Smooth muscle cell (in vitro differentiated cells): ENCODE measurements around the gene SLC23A3. TPM values are rescaled to one million over a fixed set of nuclear protein-coding genes. Genes with fewer than 3 reads are reported as not detected.

Experiments used
- DNase-seq: peaks from one replicate; lab custom pipeline; 2025; ENCODE audit not compliant: unreplicated experiment; lab: John Stamatoyannopoulos, UW
- H2AFZ ChIP-seq: fragments of 200-600 bp; sonication (generic); 2 replicates; pipeline ENCODE4 v1.6.0; 2016; ENCODE audit warnings: antibody characterized with exemption, low read depth, mild to moderate bottlenecking
- H3F3A ChIP-seq: fragments of 200-600 bp; sonication (generic); 2 replicates; pipeline ENCODE4 v1.6.0; 2017; ENCODE audit warnings: antibody characterized with exemption, low read depth
- H3K27ac ChIP-seq: fragments of 200-600 bp; sonication (generic); 2 replicates; pipeline ENCODE4 v1.5.1; 2016; ENCODE audit warnings: low read depth, mild to moderate bottlenecking
- H3K27me3 ChIP-seq: fragments of 200-600 bp; sonication (generic); 2 replicates; pipeline ENCODE4 v1.6.1; 2016; ENCODE audit warnings: low read depth, mild to moderate bottlenecking
- H3K36me3 ChIP-seq: fragments of 200-600 bp; sonication (generic); 2 replicates; pipeline ENCODE4 v1.5.1; 2016; ENCODE audit warnings: low read depth
- H3K4me1 ChIP-seq: fragments of 200-600 bp; sonication (generic); 2 replicates; pipeline ENCODE4 v1.5.1; 2016; ENCODE audit warnings: low read depth
- H3K4me2 ChIP-seq: fragments of 200-600 bp; sonication (generic); 2 replicates; pipeline ENCODE4 v1.6.0; 2016; ENCODE audit warnings: mild to moderate bottlenecking
- H3K4me3 ChIP-seq: fragments of 200-600 bp; sonication (generic); 2 replicates; pipeline ENCODE4 v1.5.1; 2016; ENCODE audit warnings: mild to moderate bottlenecking
- H3K79me2 ChIP-seq: fragments of 200-600 bp; sonication (generic); 2 replicates; pipeline ENCODE4 v1.6.0; 2016; ENCODE audit warnings: low read depth, mild to moderate bottlenecking
- H3K9ac ChIP-seq: fragments of 200-600 bp; sonication (generic); 2 replicates; pipeline ENCODE4 v1.6.0; 2016; ENCODE audit warnings: low read depth
- H3K9me3 ChIP-seq: fragments of 200-600 bp; sonication (generic); replicated peaks from 2 replicates; pipeline ENCODE4 v1.5.1; 2016; ENCODE audit warnings: low read depth
- H4K20me1 ChIP-seq: fragments of 200-600 bp; sonication (generic); 2 replicates; pipeline ENCODE4 v1.6.0; 2016; ENCODE audit warnings: low read depth
- CTCF ChIP-seq: fragments of 200-600 bp; sonication (generic); IDR thresholded peaks from 2 replicates; pipeline ENCODE4 v1.5.1; 2017; ENCODE audit warnings: borderline replicate concordance, mild to moderate bottlenecking, antibody characterized with exemption; ENCODE audit not compliant: insufficient read depth, poor library complexity, severe bottlenecking
- WGBS: methylation state at CpG from one replicate; pipeline ENCODE4 v1.1.7; 2016; ENCODE audit warnings: low lambda C conversion rate; 5-methylcytosine and 5-hydroxymethylcytosine counted together
- polyA plus RNA-seq: library from polyadenylated mRNA; unstranded; fragments of >200 nt; fragmentation: Nextera tagmentation; extraction: Ambion mirVana; gene quantifications from 2 replicates; pipeline ENCODE4 v1.2.1, GENCODE V29; 2016
- total RNA-seq: library from RNA; depleted of rRNA; stranded (reverse); fragments of >200 nt; gene quantifications from 2 replicates; pipeline ENCODE4 v1.2.3, GENCODE V29; 2014

SLC23A3 gene
- total and polyA plus RNA-seq, 2 experiments from 2014 or later = not detected

- Histone ChIP-seq H3K4me1 (no peaks in the 10 kb centered on the region), H3K27ac (no peak overlapping the region)
Observed at GRCh38 chr2:219112651-219113338, 57.0 kb downstream of the SLC23A3 start.

DNA sequence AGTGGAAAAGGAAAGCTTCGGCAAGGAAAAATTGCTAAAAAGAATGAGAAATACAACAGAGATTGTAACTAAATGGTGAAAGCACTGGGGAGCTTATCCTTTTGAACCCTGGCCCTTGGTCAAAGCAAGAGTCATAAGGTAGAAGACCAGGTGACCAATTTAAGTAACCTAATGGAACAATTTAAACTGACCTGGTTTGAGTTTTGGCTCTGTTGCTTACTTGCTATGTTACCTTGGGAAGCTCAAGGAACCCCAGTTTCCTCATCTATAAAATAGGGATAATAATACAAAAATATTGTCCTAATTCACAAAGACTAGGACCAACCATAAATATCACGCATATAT lies 57.8 kb downstream of the SLC23A3 start:
- Histone ChIP-seq H3F3A (no peaks in the 10 kb centered on the region), H3K27me3 (no peaks in the 10 kb centered on the region), H3K9me3 (no peaks in the 10 kb centered on the region), H3K4me1 (no peaks in the 10 kb centered on the region), H3K79me2 (no peaks in the 10 kb centered on the region), H4K20me1 (peaks cover 11% of the 10 kb centered on the region), H3K9ac (no peak overlapping the region), H3K4me2 (no peak overlapping the region), H3K36me3 (no peaks in the 10 kb centered on the region), H2AFZ (no peak overlapping the region), H3K27ac (no peak overlapping the region), H3K4me3 (no peak overlapping the region)
- DNase-seq = no peak
- WGBS = 93% methylated on average over 2 of the region's 2 CpGs
- TF ChIP-seq CTCF = no peak

More at GRCh38 chr2:219112651-219113338, 57.0 kb downstream of the SLC23A3 start:
- no peak for DNase-seq
- Histone ChIP-seq H3K9ac (no peak overlapping the region), H3F3A (no peaks in the 10 kb centered on the region), H3K4me3 (no peak overlapping the region), H3K27me3 (no peaks in the 10 kb centered on the region), H2AFZ (no peak overlapping the region), H3K9me3 (no peaks in the 10 kb centered on the region), H3K79me2 (no peaks in the 10 kb centered on the region), H3K4me2 (no peak overlapping the region), H4K20me1 (peaks cover 9% of the 10 kb centered on the region), H3K36me3 (no peaks in the 10 kb centered on the region)
- no peak for TF ChIP-seq CTCF
- 87% methylated on average over 9 of the region's 9 CpGs for WGBS

Other genes with a start within 250 kb of the SLC23A3 start
- not detected in 2 replicates for gene CDK5R2, start 210.4 kb downstream of the SLC23A3 start, total RNA-seq
- gene CDK5R2, start 210.4 kb downstream of the SLC23A3 start, polyA plus RNA-seq = 0.62 TPM in 1 of 2 replicates, not detected in the other
- gene FEV, start 184.8 kb downstream of the SLC23A3 start, total RNA-seq = not detected in 2 replicates
- gene FEV, start 184.8 kb downstream of the SLC23A3 start, polyA plus RNA-seq = not detected in 2 replicates
- gene CRYBA2, start 176.6 kb downstream of the SLC23A3 start, total RNA-seq = not detected in 2 replicates
- not detected in 2 replicates for gene CRYBA2, start 176.6 kb downstream of the SLC23A3 start, polyA plus RNA-seq
- gene CFAP65, start 128.5 kb downstream of the SLC23A3 start, total RNA-seq = not detected in 2 replicates
- not detected in 2 replicates for gene CFAP65, start 128.5 kb downstream of the SLC23A3 start, polyA plus RNA-seq
- gene IHH, start 109.1 kb downstream of the SLC23A3 start, total RNA-seq = 0.09 TPM in 1 of 2 replicates, not detected in the other
- gene IHH, start 109.1 kb downstream of the SLC23A3 start, polyA plus RNA-seq = not detected in 2 replicates
- gene NHEJ1, start 9.2 kb downstream of the SLC23A3 start, total RNA-seq = 6.0 and 13.6 TPM in 2 replicates
- gene NHEJ1, start 9.2 kb downstream of the SLC23A3 start, polyA plus RNA-seq = 8.5 and 8.6 TPM in 2 replicates
- gene CNPPD1, start 6.9 kb upstream of the SLC23A3 start, total RNA-seq = 11.6 and 14.8 TPM in 2 replicates
- gene CNPPD1, start 6.9 kb upstream of the SLC23A3 start, polyA plus RNA-seq = 26.0 and 35.3 TPM in 2 replicates
- gene RETREG2, start 8.2 kb upstream of the SLC23A3 start, total RNA-seq = 48.7 and 49.8 TPM in 2 replicates
- 57.2 and 66.6 TPM in 2 replicates for gene RETREG2, start 8.2 kb upstream of the SLC23A3 start, polyA plus RNA-seq
- gene ZFAND2B, start 36.8 kb upstream of the SLC23A3 start, total RNA-seq = 19.1 and 29.7 TPM in 2 replicates
- gene ZFAND2B, start 36.8 kb upstream of the SLC23A3 start, polyA plus RNA-seq = 48.3 and 56.3 TPM in 2 replicates
- 18.2 and 29.0 TPM in 2 replicates for gene ABCB6, start 48.9 kb upstream of the SLC23A3 start, total RNA-seq
- 41.3 and 50.3 TPM in 2 replicates for gene ABCB6, start 48.9 kb upstream of the SLC23A3 start, polyA plus RNA-seq
- gene ATG9A, start 59.6 kb upstream of the SLC23A3 start, total RNA-seq = 44.1 and 58.1 TPM in 2 replicates
- 61.6 and 62.6 TPM in 2 replicates for gene ATG9A, start 59.6 kb upstream of the SLC23A3 start, polyA plus RNA-seq
- 35.1 and 52.6 TPM in 2 replicates for gene ANKZF1, start 59.8 kb upstream of the SLC23A3 start, total RNA-seq
- 31.7 and 60.5 TPM in 2 replicates for gene ANKZF1, start 59.8 kb upstream of the SLC23A3 start, polyA plus RNA-seq
- gene GLB1L, start 75.4 kb upstream of the SLC23A3 start, total RNA-seq = 4.2 and 26.4 TPM in 2 replicates
- gene GLB1L, start 75.4 kb upstream of the SLC23A3 start, polyA plus RNA-seq = 2.8 and 4.1 TPM in 2 replicates
- gene STK16, start 75.5 kb upstream of the SLC23A3 start, total RNA-seq = 15.2 and 17.8 TPM in 2 replicates
- 8.8 and 9.6 TPM in 2 replicates for gene STK16, start 75.5 kb upstream of the SLC23A3 start, polyA plus RNA-seq
- gene TUBA4B, start 83.2 kb upstream of the SLC23A3 start, total RNA-seq = not detected in 2 replicates
- gene TUBA4B, start 83.2 kb upstream of the SLC23A3 start, polyA plus RNA-seq = not detected in 2 replicates
- gene TUBA4A, start 83.9 kb upstream of the SLC23A3 start, total RNA-seq = 44.0 and 53.2 TPM in 2 replicates
- 29.4 and 86.5 TPM in 2 replicates for gene TUBA4A, start 83.9 kb upstream of the SLC23A3 start, polyA plus RNA-seq
- gene DNAJB2, start 109.3 kb upstream of the SLC23A3 start, total RNA-seq = 37.2 and 52.4 TPM in 2 replicates
- gene DNAJB2, start 109.3 kb upstream of the SLC23A3 start, polyA plus RNA-seq = 14.3 and 24.2 TPM in 2 replicates
- 10.7 and 19.4 TPM in 2 replicates for gene PTPRN, start 139.4 kb upstream of the SLC23A3 start, total RNA-seq
- gene PTPRN, start 139.4 kb upstream of the SLC23A3 start, polyA plus RNA-seq = 31.1 and 36.4 TPM in 2 replicates
- not detected in 2 replicates for gene RESP18, start 162.7 kb upstream of the SLC23A3 start, total RNA-seq
- gene RESP18, start 162.7 kb upstream of the SLC23A3 start, polyA plus RNA-seq = not detected in 2 replicates
- gene DNPEP, start 217.9 kb upstream of the SLC23A3 start, total RNA-seq = 24.9 and 137 TPM in 2 replicates
- gene DNPEP, start 217.9 kb upstream of the SLC23A3 start, polyA plus RNA-seq = 48.1 and 61.8 TPM in 2 replicates
- 103 and 127 TPM in 2 replicates for gene DES, start 248.3 kb upstream of the SLC23A3 start, total RNA-seq
- 106 and 109 TPM in 2 replicates for gene DES, start 248.3 kb upstream of the SLC23A3 start, polyA plus RNA-seq